Activated T-helper 17 cell treated with anti-CD3 and anti-CD28 coated beads, Interleukin-2, amount 50 U/mL, for 72 hours (primary cell): Measurements from ENCODE around the gene CCL4L2. TPM values are rescaled to one million over a fixed set of nuclear protein-coding genes. Genes with fewer than 3 reads are reported as not detected.
"Not testable (repeated sequence)": the region's sequence is repeated elsewhere in the genome, so short reads cannot be mapped to it uniquely, and the experiment has no call there.

Experiments used
- ATAC-seq: fragments of 150-1000 bp; cut with Tn5 transposase; replicated peaks from 2 replicates; pipeline ENCODE4 v1.10.0; 2021; ENCODE audit warnings: mild to moderate bottlenecking, moderate library complexity
- H3K27ac Mint-ChIP-seq: one replicate; pipeline ENCODE4 v1.8.0; 2022; ENCODE audit warnings: mixed read lengths
- H3K27me3 Mint-ChIP-seq: one replicate; pipeline ENCODE4 v1.8.0; 2022; ENCODE audit warnings: mixed read lengths
- H3K36me3 Mint-ChIP-seq: one replicate; pipeline ENCODE4 v1.8.0; 2022; ENCODE audit warnings: low read depth, mild to moderate bottlenecking, mixed read lengths
- H3K4me1 Mint-ChIP-seq: one replicate; pipeline ENCODE4 v1.8.0; 2022; ENCODE audit warnings: mixed read lengths
- H3K4me3 Mint-ChIP-seq: one replicate; pipeline ENCODE4 v1.8.0; 2022; ENCODE audit warnings: mild to moderate bottlenecking, mixed read lengths
- H3K9me3 Mint-ChIP-seq: one replicate; pipeline ENCODE4 v1.8.0; 2022; ENCODE audit warnings: mixed read lengths
- total RNA-seq, 2 donors: library from RNA; stranded (reverse); gene quantifications; one replicate each; pipeline ENCODE4 v1.2.3, GENCODE V29; 2022

CCL4L2 gene
- total RNA-seq, 2 donors from 2014 or later: 2.3 to 5.5 TPM

DNA sequence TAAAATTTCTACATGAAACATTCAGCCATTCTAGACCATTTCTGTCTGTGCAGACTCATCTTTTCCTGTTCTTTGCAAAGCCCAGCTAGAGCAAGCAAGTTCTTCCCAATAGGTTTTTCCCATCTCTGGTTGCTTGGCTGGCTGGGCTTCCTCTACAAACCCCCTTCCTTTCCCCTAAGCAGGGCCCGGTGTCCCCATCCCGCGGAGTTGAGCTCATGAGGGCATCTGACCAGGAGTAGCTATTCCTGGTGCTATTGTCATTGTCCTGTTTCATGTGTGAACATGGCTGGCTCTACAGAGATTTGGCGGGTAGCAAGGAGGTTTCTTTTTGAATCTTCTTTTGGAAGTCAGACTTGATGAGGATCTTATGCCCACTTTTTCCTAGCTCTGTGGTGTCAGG lies 31.2 kb downstream of the CCL4L2 start:
- not testable (repeated sequence) for ATAC-seq

More for the DNA sequence above, 31.2 kb downstream of the CCL4L2 start:
- not testable (repeated sequence) for H3K27me3 Mint-ChIP-seq, H3K27ac Mint-ChIP-seq, H3K9me3 Mint-ChIP-seq, H3K4me1 Mint-ChIP-seq, H3K4me3 Mint-ChIP-seq, H3K36me3 Mint-ChIP-seq

Other genes starting within 250 kb of the CCL4L2 start
- gene CCL16, start 229.6 kb upstream of the CCL4L2 start, total RNA-seq: not detected
- not detected for gene CCL14, start 224.3 kb upstream of the CCL4L2 start, total RNA-seq
- not detected for gene CCL15, start 209.5 kb upstream of the CCL4L2 start, total RNA-seq
- not detected for gene CCL23, start 193.1 kb upstream of the CCL4L2 start, total RNA-seq
- gene CCL18, start 146.8 kb upstream of the CCL4L2 start, total RNA-seq: not detected
- 100 to 1,000 TPM in 1 of 2 donors, 10 to 100 TPM in 1; 75.4 to 108 TPM for gene CCL3, start 120.9 kb upstream of the CCL4L2 start, total RNA-seq
- 10 to 100 TPM; 26.1 to 73.9 TPM for gene CCL4, start 107.2 kb upstream of the CCL4L2 start, total RNA-seq
- gene TBC1D3B, start 34.4 kb upstream of the CCL4L2 start, total RNA-seq: 10 to 100 TPM in 1 of 2 donors, 1 to 10 TPM in 1; 6.1 to 24.0 TPM
- 1 to 10 TPM; 5.1 to 8.5 TPM for gene CCL3L1, start 14.3 kb upstream of the CCL4L2 start, total RNA-seq
- 1 to 10 TPM in 1 of 2 donors, under 1 TPM in 1; 0.43 to 1.8 TPM for gene TBC1D3I, start 53.5 kb downstream of the CCL4L2 start, total RNA-seq
- not detected for gene TBC1D3G, start 112.8 kb downstream of the CCL4L2 start, total RNA-seq
- not detected for gene TBC1D3H, start 177.4 kb downstream of the CCL4L2 start, total RNA-seq